ENCODE results near the gene CNIH3. TPM values are rescaled to one million over a fixed set of nuclear protein-coding genes. Genes with fewer than 3 reads are reported as not detected.

The CNIH3 gene
- total and polyA plus RNA-seq, 2 donors (not counting 3 experiments of a cell fraction or from before 2014, with no cell fraction given) = 1.3 to 2.5 TPM

DNA sequence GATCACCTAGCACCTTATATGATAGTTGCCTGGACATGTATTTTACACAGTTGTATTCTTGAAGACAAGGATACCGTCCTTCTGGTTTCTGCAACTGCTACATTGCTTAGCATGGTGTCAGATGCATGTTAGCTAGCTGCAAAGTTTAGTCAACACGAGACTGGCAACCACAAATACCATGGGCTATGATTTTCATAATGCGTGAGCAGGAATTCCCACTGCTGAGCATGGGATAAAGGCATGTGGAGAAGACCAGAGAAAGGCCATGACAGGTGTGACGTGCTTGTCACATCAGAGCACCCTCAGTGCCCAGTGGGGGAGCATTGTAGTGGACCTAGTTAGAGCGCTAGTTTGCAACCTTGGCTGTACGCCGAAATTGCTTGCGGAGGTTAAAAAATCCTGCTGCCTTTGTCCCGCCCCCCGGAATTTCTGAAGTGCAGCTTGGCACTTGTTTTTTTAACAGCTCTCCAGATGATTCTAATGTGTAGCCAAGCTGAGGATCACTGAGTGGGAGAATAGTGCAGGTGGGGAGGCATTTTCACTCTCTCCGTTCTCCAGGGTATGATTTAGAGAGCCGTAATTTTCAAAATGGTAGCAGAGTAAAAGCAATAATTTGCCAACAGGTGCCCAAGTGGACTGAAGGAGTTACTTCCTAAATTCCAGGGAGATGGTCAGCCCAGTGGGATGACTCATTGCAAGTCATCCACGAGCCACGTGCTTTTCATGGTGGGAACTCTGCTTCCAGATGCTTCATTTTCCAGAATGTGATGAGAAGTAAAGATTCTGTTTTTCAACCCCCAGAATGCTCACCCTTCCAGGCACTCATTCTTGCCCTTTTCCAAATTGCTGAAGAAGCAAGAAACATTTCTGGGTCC lies 81.0 kb downstream of the CNIH3 start:
- no peak overlapping the region for H3K9ac ChIP-seq (replicated peaks; ENCODE audit: extremely low read depth, insufficient read depth, low read length)
- H3K4me3 ChIP-seq (replicated peaks in 1 of 3; ENCODE audit: insufficient read depth in 1 of 3, low read depth in 1 of 3, low read length in 3 of 3) = no peak overlapping the region
- H3K9me1 ChIP-seq (replicated peaks; ENCODE audit: control insufficient read depth, extremely low read depth, insufficient read depth, low read length) = no peaks in the 10 kb centered on the region
- no TSS peak for BruUV-seq (replicated peaks)
- no peaks in the 10 kb centered on the region for H3K79me2 ChIP-seq (ENCODE audit: control insufficient read depth, insufficient read depth, low read length)
- ChIA-PET CTCF (interaction anchor here (0.6 kb wide), 1 partner anchor 192 kb away, joined by 5 read pairs; no protein-coding TSS in a partner anchor), POLR2A (no interaction called here)
- FAIRE-seq (no peak), DNase-seq (ENCODE audit: low read depth, low spot score) (no peak)
- intact Hi-C loops (cut with micrococcal nuclease) = no loop called here
- H3K4me1 ChIP-seq (ENCODE audit: control insufficient read depth, extremely low read depth, insufficient read depth, low read length) = no peaks in the 10 kb centered on the region
- H3K27me3 ChIP-seq (ENCODE audit: control insufficient read depth in 2 of 2, insufficient read depth in 2 of 2, low read length in 2 of 2) = no peaks in the 10 kb centered on the region
- H3K27ac ChIP-seq (ENCODE audit: insufficient read depth, low read depth, low read length) = no peak overlapping the region
- no peaks in the 10 kb centered on the region for H4K20me1 ChIP-seq (replicated peaks; ENCODE audit: control insufficient read depth, extremely low read depth, insufficient read depth, low read length)
- H3K9me3 ChIP-seq (replicated peaks; ENCODE audit: control insufficient read depth, insufficient read depth, low read length) = no peaks in the 10 kb centered on the region
- no peak overlapping the region for H3K4me2 ChIP-seq (ENCODE audit: insufficient read depth, low read length)
- no peaks in the 10 kb centered on the region for H3K36me3 ChIP-seq (ENCODE audit: control insufficient read depth in 2 of 2, extremely low read depth in 1 of 2, insufficient read depth in 2 of 2, low read length in 2 of 2)
- dilution Hi-C loops (cut with MboI; ENCODE audit: extremely low pct_ligation_motif_present, low sequenced_read_pairs) = no loop called here
- TF ChIP-seq, protein P1, sequence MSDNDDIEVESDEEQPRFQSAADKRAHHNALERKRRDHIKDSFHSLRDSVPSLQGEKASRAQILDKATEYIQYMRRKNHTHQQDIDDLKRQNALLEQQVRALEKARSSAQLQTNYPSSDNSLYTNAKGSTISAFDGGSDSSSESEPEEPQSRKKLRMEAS (IDR thresholded peaks at IDR 0.05; ENCODE audit: insufficient read depth, insufficient read length) = no peak
- TF ChIP-seq JUN (IDR thresholded peaks at IDR 0.05; ENCODE audit: borderline replicate concordance, insufficient read depth, insufficient read length, low read depth) = no peak
- no peak for TF ChIP-seq GATA2 (IDR thresholded peaks at IDR 0.05; ENCODE audit: insufficient read depth, insufficient read length, low read depth, low read length)
- TF ChIP-seq POLR2AphosphoS5 (IDR thresholded peaks at IDR 0.05; ENCODE audit: insufficient read depth, low read depth, low read length) = no peak
- TF ChIP-seq POLR2A (IDR thresholded peaks at IDR 0.05; ENCODE audit: low read depth, low read length) = no peak
- peak; percentile 7 for TF ChIP-seq FOS (IDR thresholded peaks at IDR 0.05; ENCODE audit: borderline replicate concordance, insufficient read depth, low read length)
- H2AFZ ChIP-seq (ENCODE audit: low read depth, low read length) = no peak overlapping the region

DNA sequence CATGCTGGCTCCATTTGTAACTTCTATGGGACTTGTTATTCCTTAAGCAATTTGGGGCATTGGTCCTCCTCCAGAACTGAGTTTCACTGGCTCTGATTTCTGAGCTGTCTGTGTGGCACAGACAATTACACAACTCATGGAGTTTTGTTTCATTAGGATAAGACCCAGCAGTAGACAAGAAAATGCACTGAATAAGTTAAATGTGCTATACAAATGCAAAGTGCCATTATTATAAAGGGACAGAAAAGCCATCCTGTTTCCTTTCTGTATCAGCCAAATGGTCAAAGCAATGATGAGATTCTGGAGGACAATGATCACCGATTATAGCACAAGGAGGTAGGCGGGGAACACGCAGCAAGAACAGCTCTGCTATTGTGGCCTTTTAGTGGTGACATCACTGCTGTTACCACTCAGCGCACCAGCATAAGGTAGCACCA lies 81.9 kb downstream of the CNIH3 start:
- DNase-seq (ENCODE audit: low read depth, low spot score) (no peak), FAIRE-seq (no peak)
- Histone ChIP-seq H3K9ac (replicated peaks; ENCODE audit: extremely low read depth, insufficient read depth, low read length) (no peak overlapping the region), H3K27ac (ENCODE audit: insufficient read depth, low read depth, low read length) (no peak overlapping the region), H2AFZ (ENCODE audit: low read depth, low read length) (no peak overlapping the region), H4K20me1 (replicated peaks; ENCODE audit: control insufficient read depth, extremely low read depth, insufficient read depth, low read length) (no peaks in the 10 kb centered on the region), H3K4me1 (ENCODE audit: control insufficient read depth, extremely low read depth, insufficient read depth, low read length) (no peaks in the 10 kb centered on the region), H3K36me3 (ENCODE audit: control insufficient read depth in 2 of 2, extremely low read depth in 1 of 2, insufficient read depth in 2 of 2, low read length in 2 of 2) (no peaks in the 10 kb centered on the region), H3K9me3 (replicated peaks; ENCODE audit: control insufficient read depth, insufficient read depth, low read length) (no peaks in the 10 kb centered on the region), H3K27me3 (ENCODE audit: control insufficient read depth in 2 of 2, insufficient read depth in 2 of 2, low read length in 2 of 2) (no peaks in the 10 kb centered on the region), H3K9me1 (replicated peaks; ENCODE audit: control insufficient read depth, extremely low read depth, insufficient read depth, low read length) (no peaks in the 10 kb centered on the region), H3K4me2 (ENCODE audit: insufficient read depth, low read length) (no peak overlapping the region), H3K4me3 (replicated peaks in 1 of 3; ENCODE audit: insufficient read depth in 1 of 3, low read depth in 1 of 3, low read length in 3 of 3) (no peak overlapping the region), H3K79me2 (ENCODE audit: control insufficient read depth, insufficient read depth, low read length) (no peaks in the 10 kb centered on the region)
- dilution Hi-C loops (cut with MboI; ENCODE audit: extremely low pct_ligation_motif_present, low sequenced_read_pairs) = no loop called here
- intact Hi-C loops (cut with micrococcal nuclease) = no loop called here
- TF ChIP-seq POLR2AphosphoS5 (IDR thresholded peaks at IDR 0.05; ENCODE audit: insufficient read depth, low read depth, low read length) (no peak), FOS (IDR thresholded peaks at IDR 0.05; ENCODE audit: borderline replicate concordance, insufficient read depth, low read length) (no peak)
- POLR2A ChIA-PET = no interaction called here
- CTCF ChIA-PET = no interaction called here
- no TSS peak for BruUV-seq (replicated peaks)

Data from endothelial cell of umbilical vein (primary cell).